HG03575 (cell line): Measurements from ENCODE around the gene IFRD2.
"Not testable (repeated sequence)": the region's sequence is repeated elsewhere in the genome, so short reads cannot be mapped to it uniquely, and the experiment has no call there.

ENCODE experiments used
- ATAC-seq: cut with Tn5 transposase; IDR thresholded peaks from one replicate; pipeline ENCODE4 v1.9.1; 2021; ENCODE audit not compliant: unreplicated experiment, insufficient number of reproducible peaks, low FRiP score; ENCODE audit errors: extremely low read depth

Gene IFRD2

DNA sequence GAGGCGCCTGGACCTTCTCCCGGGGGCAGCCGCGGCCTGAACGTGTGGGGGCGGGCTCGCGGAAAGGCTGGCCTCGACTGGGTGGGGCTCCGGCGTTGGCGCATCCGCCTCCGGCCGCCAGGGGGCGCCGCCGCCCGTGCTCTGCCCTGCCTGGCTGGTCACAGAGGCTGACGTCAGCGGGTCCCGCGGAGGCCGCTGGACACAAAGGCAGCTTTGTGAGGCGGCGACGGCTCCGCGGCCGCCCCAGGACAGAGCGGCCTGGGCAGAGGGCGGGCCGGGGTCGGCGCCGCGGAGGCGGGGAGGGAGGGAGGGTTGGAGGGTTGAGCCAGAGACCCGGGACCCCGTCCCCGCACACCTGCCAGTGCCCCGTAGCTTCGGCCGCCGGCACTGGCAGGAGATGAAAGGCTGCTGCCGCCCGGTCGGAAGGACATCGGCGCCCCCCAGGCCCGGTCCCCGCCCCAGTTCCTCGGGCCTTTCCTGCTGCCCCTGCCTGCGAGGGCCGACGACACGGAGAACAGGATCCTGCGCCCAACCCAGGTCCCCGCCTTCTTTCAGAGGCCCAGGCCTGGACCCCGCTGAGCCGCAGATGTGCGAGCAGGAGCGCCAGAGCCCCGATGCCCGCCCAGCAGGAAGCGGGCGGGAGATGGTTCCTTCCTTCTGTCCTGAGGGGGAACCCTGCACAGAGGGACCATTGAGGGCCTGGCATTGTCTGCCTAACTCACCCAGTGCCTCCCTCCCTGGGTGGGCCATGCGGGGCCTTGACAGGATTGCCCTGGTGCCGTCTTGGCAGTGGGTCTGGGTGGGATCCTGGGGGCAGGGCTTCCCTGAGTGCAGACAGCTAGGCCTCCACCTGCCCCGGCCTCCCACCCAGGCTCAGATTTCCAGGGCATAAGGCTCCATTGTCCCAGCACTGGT is 31.9 kb downstream of the IFRD2 start:
- ATAC-seq = no peak

- no peak for ATAC-seq
Measured at GRCh38 chr3:50259432-50260026, 32.7 kb downstream of the IFRD2 start.

- no peak for ATAC-seq
Measured at GRCh38 chr3:50258979-50259378, 33.2 kb downstream of the IFRD2 start.

DNA sequence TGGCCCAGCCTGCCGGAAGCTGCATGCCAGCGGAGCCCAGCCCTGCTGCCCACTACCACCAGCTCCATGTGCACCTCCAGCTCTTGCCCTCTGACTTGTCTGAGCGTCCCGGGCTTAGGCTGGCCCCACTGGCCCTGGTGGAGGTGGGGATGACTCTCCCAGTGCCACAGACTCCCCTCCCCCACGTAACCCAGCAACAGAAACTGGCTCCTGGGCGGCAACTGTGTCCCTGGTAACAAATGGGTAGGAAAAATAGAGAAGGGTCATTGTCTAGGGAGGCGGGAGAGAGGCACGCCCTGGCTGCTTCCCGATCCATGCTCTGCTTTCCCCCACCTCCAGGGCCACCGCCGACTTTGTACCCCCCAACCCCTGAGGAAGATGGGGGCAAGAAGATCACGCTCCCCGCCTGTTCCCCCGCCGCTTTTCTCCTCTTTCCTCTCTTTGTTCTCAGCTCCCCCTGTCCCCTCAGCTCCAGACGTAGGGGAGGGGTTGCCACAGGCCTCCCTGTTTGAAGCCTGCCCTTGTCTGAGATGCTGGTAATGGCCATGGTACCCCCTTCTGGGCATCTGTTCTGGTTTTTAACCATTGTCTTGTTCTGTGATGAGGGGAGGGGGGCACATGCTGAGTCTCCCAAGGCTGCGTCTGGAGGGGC is 34.1 kb downstream of the IFRD2 start:
- no peak for ATAC-seq

DNA sequence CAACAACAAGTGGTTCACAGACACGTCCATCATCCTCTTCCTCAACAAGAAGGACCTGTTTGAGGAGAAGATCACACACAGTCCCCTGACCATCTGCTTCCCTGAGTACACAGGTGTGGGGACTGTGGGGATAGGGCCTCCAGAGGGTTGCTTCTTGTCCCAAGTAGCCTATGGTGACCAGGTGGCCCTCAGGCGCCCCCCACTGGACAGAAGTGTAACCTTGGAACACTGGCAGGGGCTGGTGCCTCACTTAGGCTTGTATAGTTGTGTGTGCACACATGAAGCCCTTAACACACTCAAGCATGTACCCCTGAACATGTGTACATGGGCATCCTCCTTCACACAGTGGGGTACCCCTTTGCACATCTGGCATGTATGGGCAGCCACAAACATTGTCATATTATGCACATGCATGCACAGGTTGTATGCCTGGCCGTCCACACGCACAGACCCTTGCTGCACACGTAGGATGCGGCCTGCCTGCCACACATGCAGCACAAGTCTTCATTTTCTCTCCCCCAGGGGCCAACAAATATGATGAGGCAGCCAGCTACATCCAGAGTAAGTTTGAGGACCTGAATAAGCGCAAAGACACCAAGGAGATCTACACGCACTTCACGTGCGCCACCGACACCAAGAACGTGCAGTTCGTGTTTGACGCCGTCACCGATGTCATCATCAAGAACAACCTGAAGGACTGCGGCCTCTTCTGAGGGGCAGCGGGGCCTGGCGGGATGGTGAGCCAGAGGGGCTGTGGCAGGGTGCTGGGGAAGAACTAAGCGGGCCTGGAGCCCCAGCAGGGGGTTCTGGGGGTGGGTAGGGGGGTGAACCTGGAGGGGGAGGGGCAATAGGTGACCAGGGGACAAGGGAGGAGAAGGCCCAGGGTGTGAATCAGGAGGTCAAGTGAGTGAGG is 35.0 kb downstream of the IFRD2 start:
- no peak for ATAC-seq

GRCh38 chr3:50255251-50255615 is 37.0 kb downstream of the IFRD2 start:
- no peak for ATAC-seq

GRCh38 chr3:50254577-50255250 is 37.5 kb downstream of the IFRD2 start:
- no peak for ATAC-seq

DNA sequence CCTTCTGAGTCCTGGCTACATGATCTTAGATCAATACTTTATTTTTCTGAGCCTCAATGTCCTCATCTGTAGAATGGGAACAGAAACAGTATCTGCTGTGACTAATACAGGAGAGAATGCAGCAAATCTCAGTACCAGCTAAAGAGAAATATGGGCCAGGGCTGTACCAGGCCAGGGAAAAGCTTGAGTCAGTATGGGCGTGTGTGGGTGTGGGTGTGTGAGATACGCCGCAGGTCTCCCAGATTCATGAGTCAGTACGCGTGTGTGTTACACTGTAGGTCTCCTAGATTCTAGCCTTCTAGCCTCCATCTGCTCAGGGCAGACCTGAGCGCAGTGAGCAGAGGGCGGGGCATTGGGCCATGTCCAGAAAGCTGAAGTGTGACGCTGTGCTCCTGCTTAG is 41.0 kb downstream of the IFRD2 start:
- no peak for ATAC-seq

- no peak for ATAC-seq
Measured at GRCh38 chr3:50250514-50250913, 41.7 kb downstream of the IFRD2 start.

DNA sequence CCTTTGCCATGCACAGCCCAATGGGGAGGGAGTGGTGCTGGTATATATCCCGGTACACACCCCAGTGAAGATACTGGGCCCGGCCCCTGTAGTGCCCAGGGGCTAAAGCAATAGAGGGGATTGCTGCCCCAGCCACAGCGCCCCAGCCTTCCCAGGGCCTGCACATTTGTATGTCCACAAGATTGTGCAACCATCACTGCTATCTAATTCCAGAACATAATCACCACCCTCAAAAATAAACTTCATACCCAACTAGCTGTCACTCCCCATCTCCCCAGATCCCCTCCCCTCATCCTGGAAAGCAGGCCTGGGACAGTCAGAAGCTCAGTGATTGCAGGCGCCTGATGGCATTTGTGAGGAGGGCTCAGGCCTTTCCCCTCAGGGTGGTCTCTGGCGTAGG is 42.8 kb downstream of the IFRD2 start:
- no peak for ATAC-seq

DNA sequence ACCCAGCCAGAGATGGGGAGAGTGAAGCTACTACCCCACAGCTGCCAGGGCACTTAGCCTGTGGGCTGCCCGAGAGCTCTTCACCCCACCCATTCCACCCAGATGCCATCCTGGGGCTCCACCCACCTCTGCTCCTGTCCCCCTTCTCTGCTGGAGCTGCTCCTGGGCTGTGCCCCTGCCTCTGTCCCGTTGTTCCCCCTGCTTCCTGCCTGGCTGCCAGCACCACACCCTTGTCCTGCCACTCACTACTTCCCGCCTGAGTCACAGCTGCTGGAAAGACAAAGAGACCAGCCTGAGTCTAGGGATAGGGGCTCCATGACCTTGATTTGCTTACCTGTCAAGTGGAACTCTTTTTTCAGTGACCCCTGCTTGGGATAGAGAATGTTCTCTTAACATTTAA is 43.8 kb downstream of the IFRD2 start:
- no peak for ATAC-seq

DNA sequence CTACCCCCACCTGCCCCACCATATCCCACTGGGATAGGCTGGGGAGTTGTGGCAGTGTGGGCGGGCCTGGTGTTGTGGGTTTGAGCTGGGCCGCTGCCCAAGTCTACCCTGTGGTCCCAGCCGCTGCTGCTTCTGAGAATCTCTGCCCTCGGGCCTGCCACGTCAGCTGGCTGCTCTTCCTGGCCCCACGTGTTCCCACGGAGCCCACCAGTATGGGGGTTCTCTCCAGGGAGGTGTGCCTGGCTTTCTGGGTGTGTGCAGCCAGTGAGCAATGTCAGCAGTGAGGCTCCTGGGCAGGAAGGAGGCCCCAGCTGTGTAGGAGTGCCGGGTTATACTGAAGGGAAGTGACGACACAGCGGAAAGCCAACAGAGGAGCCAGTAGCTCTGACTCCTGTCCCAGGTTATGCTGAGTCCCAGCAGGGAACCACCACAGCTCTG is 45.7 kb downstream of the IFRD2 start:
- no peak for ATAC-seq

DNA sequence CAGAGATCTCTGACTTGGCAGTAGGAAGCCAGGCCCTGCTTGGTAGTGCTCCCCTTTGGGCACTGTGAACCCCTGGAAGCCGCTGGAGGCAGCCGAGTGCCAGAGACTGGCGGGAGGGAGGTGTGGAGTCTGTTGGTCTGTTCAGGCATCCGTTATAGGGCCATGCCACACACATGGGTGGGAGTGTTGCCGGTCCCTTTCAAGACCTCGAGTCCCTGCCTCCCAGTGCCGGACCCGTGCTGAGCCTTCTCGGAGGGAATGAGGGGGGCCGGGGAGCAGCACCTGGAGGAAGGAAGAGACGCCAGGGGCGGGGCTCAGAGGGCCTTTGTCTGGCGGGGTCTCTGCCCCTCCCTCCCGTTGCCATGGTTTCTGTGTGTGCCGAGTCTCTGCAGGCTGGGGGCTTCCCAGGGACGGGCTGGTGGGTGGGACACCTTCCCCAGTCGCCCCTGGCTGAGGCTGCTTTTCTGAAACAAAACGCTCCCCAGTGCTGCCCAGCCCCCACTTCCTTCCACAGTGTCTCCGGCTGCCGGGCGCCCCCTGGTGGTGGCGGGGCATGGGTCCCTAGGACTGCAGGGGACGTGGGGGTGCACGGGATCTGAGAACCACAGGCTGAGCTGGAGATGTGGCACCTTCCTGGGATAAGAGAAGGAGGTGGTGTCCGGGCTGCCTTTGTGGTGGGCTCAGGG is 46.3 kb downstream of the IFRD2 start:
- no peak for ATAC-seq

GRCh38 chr3:50245251-50245745 is 46.9 kb downstream of the IFRD2 start:
- ATAC-seq = no peak

GRCh38 chr3:50244813-50245212 is 47.4 kb downstream of the IFRD2 start:
- not testable (repeated sequence) for ATAC-seq

- ATAC-seq = no peak
Measured at GRCh38 chr3:50243543-50243895, 48.7 kb downstream of the IFRD2 start.

DNA sequence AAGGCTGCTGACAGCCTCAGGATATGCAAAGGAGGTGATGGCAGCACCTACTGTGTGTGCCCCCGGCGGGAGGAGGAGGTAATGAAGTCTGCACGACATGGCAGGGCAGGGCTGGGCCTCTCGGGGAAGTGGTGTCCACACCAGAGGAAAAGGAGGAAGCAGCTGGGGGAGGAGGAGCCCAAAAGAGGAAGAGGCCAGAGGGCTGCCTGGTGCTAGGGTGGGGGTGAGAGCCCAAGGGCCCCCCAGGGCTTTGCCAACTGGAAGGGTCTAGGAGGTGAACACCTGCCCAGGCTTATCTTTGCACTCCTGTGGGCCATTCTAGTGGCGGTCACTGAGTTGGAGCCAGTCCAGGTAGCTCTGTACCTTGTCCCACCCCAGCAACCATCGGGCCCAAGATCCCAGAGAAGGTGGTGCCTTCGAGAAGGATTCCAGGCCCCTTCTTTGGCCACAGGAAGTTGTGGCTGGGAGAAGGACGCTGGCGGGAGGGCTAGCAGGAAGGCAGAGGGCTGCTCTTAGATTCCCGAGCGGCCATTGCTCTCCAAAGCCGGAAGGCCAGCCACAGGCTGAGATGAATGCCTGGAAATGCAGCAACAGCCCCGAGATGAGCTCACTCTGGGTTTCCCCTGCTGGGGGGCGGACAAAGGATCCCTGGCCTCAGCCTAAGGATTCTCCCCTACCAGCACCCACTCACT is 49.2 kb downstream of the IFRD2 start:
- ATAC-seq = no peak
